ENCODE measurements around the gene MSMO1. TPM values are rescaled to one million over a fixed set of nuclear protein-coding genes. Genes with fewer than 3 reads are reported as not detected.
A peak's percentile ranks its signal among the peaks of the same experiment; 100 is the strongest.

MSMO1 gene
- total RNA-seq, 1 donor from 2014 or later: 62.0 TPM

- DNase-seq (ENCODE audit: extremely low spot score, unreplicated experiment): no peak
- H3K4me3 Mint-ChIP-seq: peak overlapping the region; percentile 22
- peaks cover 46% of the 10 kb centered on the region for H3K4me1 Mint-ChIP-seq (ENCODE audit: unreplicated experiment)
- H3K9me3 Mint-ChIP-seq: no peaks in the 10 kb centered on the region
- TF ChIP-seq CTCF (conservative IDR thresholded peaks at IDR 0.05): peak; percentile 61
- no peaks in the 10 kb centered on the region for H3K36me3 Mint-ChIP-seq
- peak overlapping the region; percentile 56 for H3K27ac Mint-ChIP-seq
- peaks cover 16% of the 10 kb centered on the region for H3K27me3 Mint-ChIP-seq
Measured at GRCh38 chr4:165384598-165384997, 57.1 kb downstream of the MSMO1 start.

- DNase-seq (ENCODE audit: extremely low spot score, unreplicated experiment): no peak
- H3K36me3 Mint-ChIP-seq: no peaks in the 10 kb centered on the region
- peaks cover 10% of the 10 kb centered on the region for H3K27me3 Mint-ChIP-seq
- no peak for TF ChIP-seq CTCF (conservative IDR thresholded peaks at IDR 0.05)
- no peaks in the 10 kb centered on the region for H3K9me3 Mint-ChIP-seq
- H3K4me1 Mint-ChIP-seq (ENCODE audit: unreplicated experiment): peaks cover 50% of the 10 kb centered on the region
- H3K27ac Mint-ChIP-seq: peak overlapping the region; percentile 37
- H3K4me3 Mint-ChIP-seq: peak overlapping the region; percentile 11
Measured at GRCh38 chr4:165385126-165385525, 57.7 kb downstream of the MSMO1 start.

GRCh38 chr4:165386328-165386727, 58.9 kb downstream of the MSMO1 start:
- no peak overlapping the region for H3K27ac Mint-ChIP-seq
- H3K27me3 Mint-ChIP-seq: peaks cover 4% of the 10 kb centered on the region
- peaks cover 51% of the 10 kb centered on the region for H3K4me1 Mint-ChIP-seq (ENCODE audit: unreplicated experiment)
- no peaks in the 10 kb centered on the region for H3K9me3 Mint-ChIP-seq
- no peak for TF ChIP-seq CTCF (conservative IDR thresholded peaks at IDR 0.05)
- no peak overlapping the region for H3K4me3 Mint-ChIP-seq
- no peak for DNase-seq (ENCODE audit: extremely low spot score, unreplicated experiment)
- H3K36me3 Mint-ChIP-seq: no peaks in the 10 kb centered on the region

GRCh38 chr4:165388756-165389155, 61.3 kb downstream of the MSMO1 start:
- H3K27me3 Mint-ChIP-seq: no peaks in the 10 kb centered on the region
- no peak for TF ChIP-seq CTCF (conservative IDR thresholded peaks at IDR 0.05)
- no peaks in the 10 kb centered on the region for H3K36me3 Mint-ChIP-seq
- H3K4me3 Mint-ChIP-seq: no peak overlapping the region
- H3K27ac Mint-ChIP-seq: no peak overlapping the region
- no peaks in the 10 kb centered on the region for H3K9me3 Mint-ChIP-seq
- H3K4me1 Mint-ChIP-seq (ENCODE audit: unreplicated experiment): peaks cover 42% of the 10 kb centered on the region
- DNase-seq (ENCODE audit: extremely low spot score, unreplicated experiment): no peak

Small RNA genes lying within 50 kb of the gene (microRNA-seq; reads per million reads assigned to microRNA genes)
- gene MIR578: not detected

Other genes with a start within 250 kb of the MSMO1 start
- 12.0 and 12.1 TPM in 2 replicates for gene TMEM192, start 214.8 kb upstream of the MSMO1 start, total RNA-seq (ENCODE audit: low replicate concordance)
- 14.1 and 15.6 TPM in 2 replicates for gene KLHL2, start 120.1 kb upstream of the MSMO1 start, total RNA-seq (ENCODE audit: low replicate concordance)
- gene CPE, start 51.3 kb downstream of the MSMO1 start, total RNA-seq (ENCODE audit: low replicate concordance): 111 and 149 TPM in 2 replicates

Measured in type B pancreatic cell (in vitro differentiated cells).